ENCODE measurements around the gene LENEP.

DNA sequence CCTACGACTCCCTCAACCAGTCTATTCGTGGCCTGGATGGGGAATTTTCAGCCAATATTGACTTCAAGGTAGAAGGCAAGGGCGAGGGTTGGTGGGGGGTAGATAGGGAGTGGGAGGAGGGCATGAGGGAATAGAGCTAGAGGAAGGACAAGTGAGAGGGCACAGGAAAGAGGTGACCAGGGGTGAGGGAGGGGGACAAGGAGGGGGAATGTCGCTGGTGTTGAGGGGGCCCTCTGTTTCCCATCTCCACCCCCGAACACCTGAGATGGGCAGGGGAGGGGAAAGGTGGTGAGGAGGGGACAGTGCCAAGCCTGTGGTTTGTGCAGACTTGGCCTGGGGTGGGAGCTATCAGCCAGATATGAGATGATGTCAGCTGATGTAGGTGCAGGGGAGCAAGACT, 49.4 kb downstream of the LENEP start:
- TF ChIP-seq, protein P1, sequence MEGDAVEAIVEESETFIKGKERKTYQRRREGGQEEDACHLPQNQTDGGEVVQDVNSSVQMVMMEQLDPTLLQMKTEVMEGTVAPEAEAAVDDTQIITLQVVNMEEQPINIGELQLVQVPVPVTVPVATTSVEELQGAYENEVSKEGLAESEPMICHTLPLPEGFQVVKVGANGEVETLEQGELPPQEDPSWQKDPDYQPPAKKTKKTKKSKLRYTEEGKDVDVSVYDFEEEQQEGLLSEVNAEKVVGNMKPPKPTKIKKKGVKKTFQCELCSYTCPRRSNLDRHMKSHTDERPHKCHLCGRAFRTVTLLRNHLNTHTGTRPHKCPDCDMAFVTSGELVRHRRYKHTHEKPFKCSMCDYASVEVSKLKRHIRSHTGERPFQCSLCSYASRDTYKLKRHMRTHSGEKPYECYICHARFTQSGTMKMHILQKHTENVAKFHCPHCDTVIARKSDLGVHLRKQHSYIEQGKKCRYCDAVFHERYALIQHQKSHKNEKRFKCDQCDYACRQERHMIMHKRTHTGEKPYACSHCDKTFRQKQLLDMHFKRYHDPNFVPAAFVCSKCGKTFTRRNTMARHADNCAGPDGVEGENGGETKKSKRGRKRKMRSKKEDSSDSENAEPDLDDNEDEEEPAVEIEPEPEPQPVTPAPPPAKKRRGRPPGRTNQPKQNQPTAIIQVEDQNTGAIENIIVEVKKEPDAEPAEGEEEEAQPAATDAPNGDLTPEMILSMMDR (conservative IDR thresholded peaks at IDR 0.05), result no peak
- TF ChIP-seq EZH2 (IDR thresholded peaks at IDR 0.05; ENCODE audit: low read depth), result no peak
